ENCODE data around the gene EEF1A1. TPM values are rescaled to one million over a fixed set of nuclear protein-coding genes. Genes with fewer than 3 reads are reported as not detected.

Gene EEF1A1
- total and polyA plus RNA-seq, 7 experiments from 2014 or later: 8,219 to 15,585 (median 15,428) TPM

DNA sequence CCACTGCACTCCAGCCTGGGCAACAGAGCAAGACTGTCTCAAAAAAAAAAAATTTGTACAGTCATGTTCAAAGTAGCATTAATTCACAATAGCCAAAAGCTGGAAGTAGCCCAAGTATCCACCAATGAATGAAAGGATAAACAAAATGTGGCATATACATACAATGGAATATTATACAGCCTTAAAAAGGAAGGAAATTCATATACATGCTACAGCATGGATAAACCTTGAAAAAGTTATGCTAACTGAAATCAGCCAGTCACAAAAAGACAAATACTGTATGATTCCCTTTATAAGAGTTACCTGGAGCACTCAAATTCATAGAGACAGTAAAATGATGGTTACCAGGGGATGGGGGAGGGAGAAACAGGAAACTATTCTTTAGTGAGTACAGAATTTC lies 15.7 kb downstream of the EEF1A1 start:
- Mint-ChIP-seq H3K36me3 (peaks cover 0 to 22% (median 13%) of the 10 kb centered on the region in 5 donors), H3K27me3 (no peaks in the 10 kb centered on the region), H3K27ac (no peak overlapping the region), H3K9me3 (no peaks in the 10 kb centered on the region), H3K4me1 (peaks cover 0 to 4% (median 0%) of the 10 kb centered on the region in 7 donors), H3K4me3 (no peak overlapping the region)
- POLR2A ChIA-PET: no interaction called here
- intact Hi-C loops (cut with micrococcal nuclease): no loop called here
- DNase-seq (no peak), ATAC-seq (no peak)
- H3K27me3 ChIP-seq (ENCODE audit: control insufficient read depth in 2 of 2, insufficient read depth in 2 of 2, low read length in 2 of 2): no peaks in the 10 kb centered on the region
- CTCF ChIA-PET: interaction anchor here (1.1 kb wide), 1 partner anchor 17 kb away, joined by 3 read pairs; no protein-coding TSS in a partner anchor
- peaks cover 0 to 4% (median 0%) of the 10 kb centered on the region in 3 experiments for H3K9me3 ChIP-seq (ENCODE audit: control insufficient read depth in 2 of 3, low read length in 3 of 3)
- H3K36me3 ChIP-seq (ENCODE audit: control insufficient read depth in 2 of 3, insufficient read depth in 3 of 3, low read length in 3 of 3): peaks cover 4 to 32% (median 10%) of the 10 kb centered on the region in 3 experiments
- no peaks in the 10 kb centered on the region for H3K4me1 ChIP-seq (ENCODE audit: control insufficient read depth in 2 of 2, insufficient read depth in 2 of 2, low read length in 2 of 2)
- no peak overlapping the region for H3K4me3 ChIP-seq (ENCODE audit: low read length)
- no peak overlapping the region for H3K27ac ChIP-seq (ENCODE audit: low read depth, low read length)

DNA sequence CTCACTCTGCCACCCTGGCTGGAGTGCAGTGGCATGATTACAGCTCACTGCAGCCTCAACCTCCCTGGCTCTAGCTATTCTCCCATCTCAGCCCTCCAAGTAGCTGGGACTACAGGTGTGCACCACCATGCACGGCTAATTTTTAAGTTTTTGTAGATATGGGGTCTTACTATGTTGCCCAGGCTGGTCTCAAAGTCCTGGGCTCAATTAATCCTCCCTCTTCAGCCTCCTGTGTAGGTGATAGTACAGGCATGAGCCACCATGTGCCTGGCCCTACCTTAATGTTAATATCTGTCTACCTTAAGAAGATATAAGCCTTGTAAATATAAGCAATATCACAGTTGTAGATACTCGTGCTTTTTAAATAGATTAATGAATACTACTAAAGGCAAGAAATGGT lies 16.7 kb downstream of the EEF1A1 start:
- Mint-ChIP-seq H3K27me3 (no peaks in the 10 kb centered on the region), H3K27ac (peak overlapping the region in 6 of 9 donors; percentile 28 to 73 (median 61)), H3K4me3 (no peak overlapping the region), H3K4me1 (peaks cover 0 to 4% (median 0%) of the 10 kb centered on the region in 7 donors), H3K36me3 (peaks cover 0 to 24% (median 13%) of the 10 kb centered on the region in 5 donors), H3K9me3 (no peaks in the 10 kb centered on the region)
- peaks cover 8 to 41% (median 16%) of the 10 kb centered on the region in 3 experiments for H3K36me3 ChIP-seq (ENCODE audit: control insufficient read depth in 2 of 3, insufficient read depth in 3 of 3, low read length in 3 of 3)
- ChIA-PET POLR2A (interaction anchor here (1.2 kb wide), 1 partner anchor 9 kb away, joined by 3 read pairs; no protein-coding TSS in a partner anchor), CTCF (interaction anchor here (0.6 to 1.1 kb wide), 2 partner anchors 18 to 242 kb away, joined by 3 to 7 read pairs; no protein-coding TSS in a partner anchor)
- no peaks in the 10 kb centered on the region for H3K27me3 ChIP-seq (ENCODE audit: control insufficient read depth in 2 of 2, insufficient read depth in 2 of 2, low read length in 2 of 2)
- no peak for ATAC-seq
- no peak overlapping the region for H3K4me3 ChIP-seq (ENCODE audit: low read length)
- H3K9me3 ChIP-seq (ENCODE audit: control insufficient read depth in 2 of 3, low read length in 3 of 3): peaks cover 0 to 4% (median 0%) of the 10 kb centered on the region in 3 experiments
- no peak for DNase-seq
- H3K4me1 ChIP-seq (ENCODE audit: control insufficient read depth in 2 of 2, insufficient read depth in 2 of 2, low read length in 2 of 2): no peaks in the 10 kb centered on the region
- intact Hi-C loops (cut with micrococcal nuclease): loop anchor here in 1 of 2 donors (5.0 kb wide), 1 partner anchor 42 kb away; the partner anchor contains the start of gene MTO1
- H3K27ac ChIP-seq (ENCODE audit: low read depth, low read length): no peak overlapping the region

DNA sequence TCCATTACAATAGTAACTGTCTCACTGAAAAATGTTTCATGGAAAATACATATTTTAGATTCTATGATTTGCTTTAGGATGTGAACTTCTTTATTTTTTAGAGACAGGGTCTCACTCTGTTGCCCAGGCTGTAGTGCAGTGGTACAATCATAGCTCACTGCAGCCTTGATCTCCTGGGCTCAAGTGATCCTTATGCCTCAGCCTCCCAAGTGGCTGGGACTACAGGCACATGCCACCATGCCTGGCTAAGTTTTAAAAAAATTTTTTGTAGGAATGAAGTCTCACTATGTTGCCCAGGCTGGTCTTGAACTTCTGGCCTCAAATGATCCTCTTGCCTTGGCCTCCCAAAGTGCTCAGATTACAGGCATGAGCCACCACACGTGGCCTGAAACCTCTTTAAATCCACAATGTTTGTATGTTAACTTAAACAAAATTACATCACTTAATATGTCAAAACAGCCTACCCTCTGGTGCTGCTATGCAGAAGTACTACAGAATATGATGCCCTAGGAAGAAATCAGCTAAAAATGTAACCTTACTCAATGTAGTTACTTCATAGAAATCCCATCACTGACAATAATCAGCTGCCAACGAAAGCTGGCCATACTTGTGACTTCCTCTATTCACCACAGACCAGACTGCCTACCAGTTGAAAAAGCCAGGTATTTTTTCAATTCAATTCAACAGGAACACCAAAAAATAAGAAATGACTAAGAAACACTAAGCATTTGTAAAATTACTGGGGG lies 17.6 kb downstream of the EEF1A1 start:
- no peaks in the 10 kb centered on the region for H3K27me3 Mint-ChIP-seq
- no peaks in the 10 kb centered on the region for H3K4me1 ChIP-seq (ENCODE audit: control insufficient read depth in 2 of 2, insufficient read depth in 2 of 2, low read length in 2 of 2)
- no peaks in the 10 kb centered on the region for H3K9me3 Mint-ChIP-seq
- no peak for DNase-seq
- H3K27ac Mint-ChIP-seq: peak overlapping the region in 5 of 9 donors; percentile 1 to 84 (median 41)
- H3K4me3 Mint-ChIP-seq: no peak overlapping the region
- peaks cover 0 to 4% (median 0%) of the 10 kb centered on the region in 3 experiments for H3K9me3 ChIP-seq (ENCODE audit: control insufficient read depth in 2 of 3, low read length in 3 of 3)
- H3K36me3 ChIP-seq (ENCODE audit: control insufficient read depth in 2 of 3, insufficient read depth in 3 of 3, low read length in 3 of 3): peaks cover 8 to 46% (median 17%) of the 10 kb centered on the region in 3 experiments
- ChIA-PET CTCF (no interaction called here), POLR2A (interaction anchor here (0.6 to 1.9 kb wide), 4 partner anchors 10 to 82 kb away, joined by 3 to 5 read pairs (median 4); no protein-coding TSS in a partner anchor)
- H3K4me3 ChIP-seq (ENCODE audit: low read length): no peak overlapping the region
- no peaks in the 10 kb centered on the region for H3K27me3 ChIP-seq (ENCODE audit: control insufficient read depth in 2 of 2, insufficient read depth in 2 of 2, low read length in 2 of 2)
- ATAC-seq: peak; percentile 40
- H3K36me3 Mint-ChIP-seq: peaks cover 0 to 24% (median 13%) of the 10 kb centered on the region in 5 donors
- intact Hi-C loops (cut with micrococcal nuclease): loop anchor here in 1 of 2 donors (5.0 kb wide), 1 partner anchor 41 kb away; the partner anchor contains the start of gene MTO1
- no peak overlapping the region for H3K27ac ChIP-seq (ENCODE audit: low read depth, low read length)
- H3K4me1 Mint-ChIP-seq: peaks cover 0 to 4% (median 0%) of the 10 kb centered on the region in 7 donors

DNA sequence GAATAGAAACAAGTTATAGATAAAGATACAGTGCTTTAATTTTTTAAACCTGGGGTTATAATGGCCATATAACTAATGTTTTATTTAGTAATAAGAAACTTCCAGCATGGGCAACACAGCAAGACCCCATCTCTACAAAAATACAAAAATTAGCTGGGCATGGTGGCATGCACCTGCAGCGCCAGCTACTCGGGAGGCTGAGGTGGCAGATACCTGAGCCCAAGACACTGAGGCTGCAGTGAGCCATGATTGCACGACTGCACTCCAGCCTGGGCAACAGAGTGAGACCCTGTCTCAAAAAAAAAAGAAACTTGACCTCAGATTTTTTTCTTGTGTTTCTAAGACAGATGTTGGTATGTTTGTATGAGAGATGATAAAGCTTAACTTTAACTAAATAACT lies 22.9 kb downstream of the EEF1A1 start:
- intact Hi-C loops (cut with micrococcal nuclease): no loop called here
- H3K27me3 Mint-ChIP-seq: no peaks in the 10 kb centered on the region
- ChIA-PET POLR2A (interaction anchor here (0.6 kb wide), 1 partner anchor 20 kb away, joined by 4 read pairs; no protein-coding TSS in a partner anchor), CTCF (no interaction called here)
- H3K36me3 ChIP-seq (ENCODE audit: control insufficient read depth in 2 of 3, insufficient read depth in 3 of 3, low read length in 3 of 3): peaks cover 12 to 74% (median 27%) of the 10 kb centered on the region in 3 experiments
- no peak overlapping the region for H3K4me3 ChIP-seq (ENCODE audit: low read length)
- DNase-seq: no peak
- H3K4me3 Mint-ChIP-seq: no peak overlapping the region
- H3K9me3 ChIP-seq (ENCODE audit: control insufficient read depth in 2 of 3, low read length in 3 of 3): no peaks in the 10 kb centered on the region
- no peaks in the 10 kb centered on the region for H3K4me1 ChIP-seq (ENCODE audit: control insufficient read depth in 2 of 2, insufficient read depth in 2 of 2, low read length in 2 of 2)
- H3K9me3 Mint-ChIP-seq: no peaks in the 10 kb centered on the region
- H3K27ac ChIP-seq (ENCODE audit: low read depth, low read length): no peak overlapping the region
- ATAC-seq: no peak
- no peaks in the 10 kb centered on the region for H3K27me3 ChIP-seq (ENCODE audit: control insufficient read depth in 2 of 2, insufficient read depth in 2 of 2, low read length in 2 of 2)
- H3K36me3 Mint-ChIP-seq: peaks cover 0 to 23% (median 5%) of the 10 kb centered on the region in 5 donors
- peak overlapping the region in 1 of 9 donors; percentile 49 for H3K27ac Mint-ChIP-seq
- H3K4me1 Mint-ChIP-seq: no peaks in the 10 kb centered on the region

DNA sequence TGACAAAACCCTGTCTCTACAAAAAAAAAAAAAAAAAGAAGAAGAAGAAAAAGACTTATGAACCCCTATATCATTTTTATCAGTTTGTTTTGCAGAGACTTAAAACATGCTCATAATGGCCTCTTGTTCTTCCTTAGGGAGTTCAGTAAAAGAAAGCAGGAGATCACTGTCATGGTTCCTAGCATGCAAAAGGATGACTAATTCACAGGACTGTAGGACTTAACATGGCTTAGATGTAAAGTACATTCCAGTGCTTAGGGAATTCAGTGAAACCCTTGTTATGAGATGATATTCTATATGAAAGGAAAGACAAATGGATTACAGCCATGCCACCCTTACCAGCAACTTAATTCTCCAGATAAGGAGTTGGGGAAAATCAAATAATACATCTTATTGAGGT lies 29.5 kb downstream of the EEF1A1 start:
- Mint-ChIP-seq H3K4me1 (peaks cover 0 to 6% (median 2%) of the 10 kb centered on the region in 7 donors), H3K9me3 (peaks cover 0 to 3% (median 0%) of the 10 kb centered on the region in 11 donors), H3K4me3 (no peak overlapping the region), H3K36me3 (peaks cover 0 to 49% (median 30%) of the 10 kb centered on the region in 5 donors), H3K27me3 (no peaks in the 10 kb centered on the region), H3K27ac (peak overlapping the region in 2 of 9 donors; percentile 18 to 38)
- DNase-seq (no peak), ATAC-seq (no peak)
- H3K27me3 ChIP-seq (ENCODE audit: control insufficient read depth in 2 of 2, insufficient read depth in 2 of 2, low read length in 2 of 2): no peaks in the 10 kb centered on the region
- H3K4me3 ChIP-seq (ENCODE audit: low read length): no peak overlapping the region
- H3K9me3 ChIP-seq (ENCODE audit: control insufficient read depth in 2 of 3, low read length in 3 of 3): no peaks in the 10 kb centered on the region
- POLR2A ChIA-PET: no interaction called here
- H3K4me1 ChIP-seq (ENCODE audit: control insufficient read depth in 2 of 2, insufficient read depth in 2 of 2, low read length in 2 of 2): no peaks in the 10 kb centered on the region
- H3K36me3 ChIP-seq (ENCODE audit: control insufficient read depth in 2 of 3, insufficient read depth in 3 of 3, low read length in 3 of 3): peaks cover 15 to 61% (median 15%) of the 10 kb centered on the region in 3 experiments
- intact Hi-C loops (cut with micrococcal nuclease): no loop called here
- H3K27ac ChIP-seq (ENCODE audit: low read depth, low read length): no peak overlapping the region
- CTCF ChIA-PET: no interaction called here

DNA sequence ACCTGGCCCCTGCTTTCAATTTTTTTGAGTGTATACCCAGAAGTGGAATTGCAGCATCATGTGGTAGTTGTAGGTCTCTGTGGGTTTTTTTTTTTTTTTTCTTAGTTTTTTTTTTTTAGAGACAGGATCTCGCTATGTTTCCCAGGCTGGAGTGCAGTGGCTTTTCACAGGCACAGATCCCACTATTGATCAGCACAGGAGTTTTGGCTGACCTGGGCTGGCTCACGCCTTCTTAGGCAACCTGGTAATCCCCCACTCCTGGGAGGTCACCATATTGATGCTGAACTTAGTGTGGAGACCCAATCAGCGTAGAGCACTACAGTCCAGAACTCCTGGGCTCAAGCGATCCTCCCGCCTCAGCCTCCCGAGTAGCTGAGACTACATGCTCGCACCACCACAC lies 33.4 kb downstream of the EEF1A1 start:
- H3K9me3 ChIP-seq (ENCODE audit: control insufficient read depth in 2 of 3, low read length in 3 of 3): no peaks in the 10 kb centered on the region
- no peak for DNase-seq
- no peak overlapping the region for H3K4me3 Mint-ChIP-seq
- peaks cover 0 to 65% (median 38%) of the 10 kb centered on the region in 5 donors for H3K36me3 Mint-ChIP-seq
- no peak overlapping the region for H3K4me3 ChIP-seq (ENCODE audit: low read length)
- peaks cover 17 to 67% (median 26%) of the 10 kb centered on the region in 3 experiments for H3K36me3 ChIP-seq (ENCODE audit: control insufficient read depth in 2 of 3, insufficient read depth in 3 of 3, low read length in 3 of 3)
- no peaks in the 10 kb centered on the region for H3K27me3 ChIP-seq (ENCODE audit: control insufficient read depth in 2 of 2, insufficient read depth in 2 of 2, low read length in 2 of 2)
- H3K4me1 ChIP-seq (ENCODE audit: control insufficient read depth in 2 of 2, insufficient read depth in 2 of 2, low read length in 2 of 2): no peaks in the 10 kb centered on the region
- H3K9me3 Mint-ChIP-seq: peaks cover 0 to 3% (median 0%) of the 10 kb centered on the region in 11 donors
- H3K27ac Mint-ChIP-seq: peak overlapping the region in 1 of 9 donors; percentile 38
- no peak overlapping the region for H3K27ac ChIP-seq (ENCODE audit: low read depth, low read length)
- no peaks in the 10 kb centered on the region for H3K27me3 Mint-ChIP-seq
- ATAC-seq: no peak
- ChIA-PET POLR2A (interaction anchor here (0.7 kb wide), 1 partner anchor 96 kb away, joined by 5 read pairs; no protein-coding TSS in a partner anchor), CTCF (no interaction called here)
- intact Hi-C loops (cut with micrococcal nuclease): no loop called here
- peaks cover 0 to 6% (median 3%) of the 10 kb centered on the region in 7 donors for H3K4me1 Mint-ChIP-seq
